ENCODE measurements around the gene HOMEZ. TPM values are rescaled to one million over a fixed set of nuclear protein-coding genes. Genes with fewer than 3 reads are reported as not detected.
"Not testable (repeated sequence)": the region's sequence is repeated elsewhere in the genome, so short reads cannot be mapped to it uniquely, and the experiment has no call there.

HOMEZ gene
- total and polyA plus RNA-seq, 4 donors: 4.9 to 15.0 (median 12.8) TPM

GRCh38 chr14:23252420-23253333 is 33.3 kb downstream of the HOMEZ start:
- Histone ChIP-seq H3K27ac (ENCODE audit: low read depth, low read length) (no peak overlapping the region), H3K4me1 (ENCODE audit: control insufficient read depth, insufficient read depth, low read length) (no peaks in the 10 kb centered on the region), H3K27me3 (ENCODE audit: control insufficient read depth, insufficient read depth, low read length) (no peaks in the 10 kb centered on the region), H3K4me3 (ENCODE audit: low read depth, low read length) (no peak overlapping the region), H3K36me3 (ENCODE audit: control insufficient read depth, insufficient read depth, low read length) (no peaks in the 10 kb centered on the region), H3K9me3 (ENCODE audit: control insufficient read depth, insufficient read depth, low read length) (no peaks in the 10 kb centered on the region)
- WGBS (ENCODE audit: insufficient coverage): 40% methylated on average over 1 of the region's 4 CpGs
- no peak for DNase-seq (ENCODE audit: low read depth in 4 of 6, low spot score in 6 of 6)

- H3K9me3 ChIP-seq (ENCODE audit: control insufficient read depth, insufficient read depth, low read length): no peaks in the 10 kb centered on the region
- DNase-seq (ENCODE audit: low read depth in 4 of 6, low spot score in 6 of 6): no peak
- no peak overlapping the region for H3K27ac ChIP-seq (ENCODE audit: low read depth, low read length)
- H3K27me3 ChIP-seq (ENCODE audit: control insufficient read depth, insufficient read depth, low read length): no peaks in the 10 kb centered on the region
- H3K36me3 ChIP-seq (ENCODE audit: control insufficient read depth, insufficient read depth, low read length): no peaks in the 10 kb centered on the region
- H3K4me1 ChIP-seq (ENCODE audit: control insufficient read depth, insufficient read depth, low read length): no peaks in the 10 kb centered on the region
- no CpG with 5 or more reads among the region's 3 CpGs for WGBS (ENCODE audit: insufficient coverage)
- H3K4me3 ChIP-seq (ENCODE audit: low read depth, low read length): no peak overlapping the region
Observed at GRCh38 chr14:23252006-23252405, 33.9 kb downstream of the HOMEZ start.

GRCh38 chr14:23249824-23250223 is 36.1 kb downstream of the HOMEZ start:
- H3K36me3 ChIP-seq (ENCODE audit: control insufficient read depth, insufficient read depth, low read length): no peaks in the 10 kb centered on the region
- no peaks in the 10 kb centered on the region for H3K9me3 ChIP-seq (ENCODE audit: control insufficient read depth, insufficient read depth, low read length)
- H3K4me3 ChIP-seq (ENCODE audit: low read depth, low read length): no peak overlapping the region
- H3K27ac ChIP-seq (ENCODE audit: low read depth, low read length): no peak overlapping the region
- H3K27me3 ChIP-seq (ENCODE audit: control insufficient read depth, insufficient read depth, low read length): no peaks in the 10 kb centered on the region
- no peaks in the 10 kb centered on the region for H3K4me1 ChIP-seq (ENCODE audit: control insufficient read depth, insufficient read depth, low read length)
- 75% methylated on average over 3 of the region's 6 CpGs for WGBS (ENCODE audit: insufficient coverage)
- no peak for DNase-seq (ENCODE audit: low read depth in 4 of 6, low spot score in 6 of 6)

GRCh38 chr14:23248601-23249000 is 37.3 kb downstream of the HOMEZ start:
- no peak overlapping the region for H3K4me3 ChIP-seq (ENCODE audit: low read depth, low read length)
- no peak overlapping the region for H3K27ac ChIP-seq (ENCODE audit: low read depth, low read length)
- no peak for DNase-seq (ENCODE audit: low read depth in 4 of 6, low spot score in 6 of 6)
- no peaks in the 10 kb centered on the region for H3K9me3 ChIP-seq (ENCODE audit: control insufficient read depth, insufficient read depth, low read length)
- H3K4me1 ChIP-seq (ENCODE audit: control insufficient read depth, insufficient read depth, low read length): no peaks in the 10 kb centered on the region
- H3K36me3 ChIP-seq (ENCODE audit: control insufficient read depth, insufficient read depth, low read length): no peaks in the 10 kb centered on the region
- no CpG with 5 or more reads among the region's 7 CpGs for WGBS (ENCODE audit: insufficient coverage)
- H3K27me3 ChIP-seq (ENCODE audit: control insufficient read depth, insufficient read depth, low read length): no peaks in the 10 kb centered on the region

GRCh38 chr14:23245282-23245681 is 40.6 kb downstream of the HOMEZ start:
- Histone ChIP-seq H3K9me3 (ENCODE audit: control insufficient read depth, insufficient read depth, low read length) (no peaks in the 10 kb centered on the region), H3K27ac (ENCODE audit: low read depth, low read length) (no peak overlapping the region), H3K4me1 (ENCODE audit: control insufficient read depth, insufficient read depth, low read length) (no peaks in the 10 kb centered on the region), H3K4me3 (ENCODE audit: low read depth, low read length) (no peak overlapping the region), H3K27me3 (ENCODE audit: control insufficient read depth, insufficient read depth, low read length) (no peaks in the 10 kb centered on the region), H3K36me3 (ENCODE audit: control insufficient read depth, insufficient read depth, low read length) (no peaks in the 10 kb centered on the region)
- no peak for DNase-seq (ENCODE audit: low read depth in 4 of 6, low spot score in 6 of 6)

- DNase-seq (ENCODE audit: low read depth in 4 of 6, low spot score in 6 of 6): no peak
- H3K4me3 ChIP-seq (ENCODE audit: low read depth, low read length): no peak overlapping the region
- WGBS (ENCODE audit: insufficient coverage): 100% methylated on average over 1 of the region's 2 CpGs
- H3K4me1 ChIP-seq (ENCODE audit: control insufficient read depth, insufficient read depth, low read length): peaks cover under 1% of the 10 kb centered on the region
- no peaks in the 10 kb centered on the region for H3K36me3 ChIP-seq (ENCODE audit: control insufficient read depth, insufficient read depth, low read length)
- no peak overlapping the region for H3K27ac ChIP-seq (ENCODE audit: low read depth, low read length)
- no peaks in the 10 kb centered on the region for H3K9me3 ChIP-seq (ENCODE audit: control insufficient read depth, insufficient read depth, low read length)
- H3K27me3 ChIP-seq (ENCODE audit: control insufficient read depth, insufficient read depth, low read length): no peaks in the 10 kb centered on the region
Observed at GRCh38 chr14:23243066-23243465, 42.9 kb downstream of the HOMEZ start.

- H3K9me3 ChIP-seq (ENCODE audit: control insufficient read depth, insufficient read depth, low read length): no peaks in the 10 kb centered on the region
- no peak overlapping the region for H3K4me3 ChIP-seq (ENCODE audit: low read depth, low read length)
- H3K27ac ChIP-seq (ENCODE audit: low read depth, low read length): no peak overlapping the region
- peaks cover 6% of the 10 kb centered on the region for H3K4me1 ChIP-seq (ENCODE audit: control insufficient read depth, insufficient read depth, low read length)
- no peak for DNase-seq (ENCODE audit: low read depth in 4 of 6, low spot score in 6 of 6)
- H3K36me3 ChIP-seq (ENCODE audit: control insufficient read depth, insufficient read depth, low read length): no peaks in the 10 kb centered on the region
- WGBS (ENCODE audit: insufficient coverage): no CpG with 5 or more reads among the region's 3 CpGs
- H3K27me3 ChIP-seq (ENCODE audit: control insufficient read depth, insufficient read depth, low read length): no peaks in the 10 kb centered on the region
Observed at GRCh38 chr14:23242076-23242475, 43.9 kb downstream of the HOMEZ start.

GRCh38 chr14:23241061-23241715 is 44.7 kb downstream of the HOMEZ start:
- H3K27ac ChIP-seq (ENCODE audit: low read depth, low read length); H3K4me3 ChIP-seq (ENCODE audit: low read depth, low read length); H3K36me3 ChIP-seq (ENCODE audit: control insufficient read depth, insufficient read depth, low read length); H3K4me1 ChIP-seq (ENCODE audit: control insufficient read depth, insufficient read depth, low read length); H3K27me3 ChIP-seq (ENCODE audit: control insufficient read depth, insufficient read depth, low read length); H3K9me3 ChIP-seq (ENCODE audit: control insufficient read depth, insufficient read depth, low read length); DNase-seq (ENCODE audit: low read depth in 4 of 6, low spot score in 6 of 6): not testable (repeated sequence)
- 92% methylated on average over 5 of the region's 7 CpGs for WGBS (ENCODE audit: insufficient coverage)

- WGBS (ENCODE audit: insufficient coverage): 100% methylated on average over 1 of the region's 1 CpG
- DNase-seq (ENCODE audit: low read depth in 4 of 6, low spot score in 6 of 6): no peak
- H3K36me3 ChIP-seq (ENCODE audit: control insufficient read depth, insufficient read depth, low read length): no peaks in the 10 kb centered on the region
- no peak overlapping the region for H3K4me3 ChIP-seq (ENCODE audit: low read depth, low read length)
- H3K27ac ChIP-seq (ENCODE audit: low read depth, low read length): no peak overlapping the region
- H3K4me1 ChIP-seq (ENCODE audit: control insufficient read depth, insufficient read depth, low read length): peaks cover 6% of the 10 kb centered on the region
- H3K9me3 ChIP-seq (ENCODE audit: control insufficient read depth, insufficient read depth, low read length): no peaks in the 10 kb centered on the region
- no peaks in the 10 kb centered on the region for H3K27me3 ChIP-seq (ENCODE audit: control insufficient read depth, insufficient read depth, low read length)
Observed at GRCh38 chr14:23240661-23241060, 45.3 kb downstream of the HOMEZ start.
